GM06990 (cell line): ENCODE data around the gene THBS3.

ENCODE experiments used
- DNase-seq: peaks from one replicate; pipeline ENCODE4 v3.0.0-alpha.2; 2011; ENCODE audit not compliant: insufficient read length; ENCODE audit errors: extremely low read depth
- H3K27me3 ChIP-seq: replicated peaks from 2 replicates; pipeline ENCODE4 v1.6.0; 2011; ENCODE audit warnings: low read length; ENCODE audit not compliant: control insufficient read depth, insufficient read depth
- H3K36me3 ChIP-seq: 2 replicates; pipeline ENCODE4 v1.5.1; 2011; ENCODE audit warnings: low read length; ENCODE audit not compliant: control insufficient read depth, insufficient read depth
- H3K4me3 ChIP-seq: replicated peaks from 2 replicates; pipeline ENCODE4 v1.5.1; 2011; ENCODE audit warnings: low read depth, mild to moderate bottlenecking, control low read depth, low read length
- CTCF ChIP-seq: IDR thresholded peaks from 2 replicates; pipeline ENCODE4 v1.5.1; 2011; ENCODE audit warnings: low read length, control low read depth, mild to moderate bottlenecking, inconsistent platforms; ENCODE audit not compliant: insufficient read depth, poor library complexity, severe bottlenecking

The THBS3 gene

GRCh38 chr1:155207806-155208540 lies at the start of gene THBS3:
TSS of gene THBS3 (minus strand) at chr1:155207897. CDS start at chr1:155207876, 21 bp downstream.
- no peak for DNase-seq
- no peaks in the 10 kb centered on the region for H3K27me3 ChIP-seq
- no peak for TF ChIP-seq CTCF
- H3K4me3 ChIP-seq = peak within 1 kb of the TSS; percentile 95
- peaks cover 2% of the 10 kb centered on the region; the same call in 1 of the 2 replicates for H3K36me3 ChIP-seq

DNA sequence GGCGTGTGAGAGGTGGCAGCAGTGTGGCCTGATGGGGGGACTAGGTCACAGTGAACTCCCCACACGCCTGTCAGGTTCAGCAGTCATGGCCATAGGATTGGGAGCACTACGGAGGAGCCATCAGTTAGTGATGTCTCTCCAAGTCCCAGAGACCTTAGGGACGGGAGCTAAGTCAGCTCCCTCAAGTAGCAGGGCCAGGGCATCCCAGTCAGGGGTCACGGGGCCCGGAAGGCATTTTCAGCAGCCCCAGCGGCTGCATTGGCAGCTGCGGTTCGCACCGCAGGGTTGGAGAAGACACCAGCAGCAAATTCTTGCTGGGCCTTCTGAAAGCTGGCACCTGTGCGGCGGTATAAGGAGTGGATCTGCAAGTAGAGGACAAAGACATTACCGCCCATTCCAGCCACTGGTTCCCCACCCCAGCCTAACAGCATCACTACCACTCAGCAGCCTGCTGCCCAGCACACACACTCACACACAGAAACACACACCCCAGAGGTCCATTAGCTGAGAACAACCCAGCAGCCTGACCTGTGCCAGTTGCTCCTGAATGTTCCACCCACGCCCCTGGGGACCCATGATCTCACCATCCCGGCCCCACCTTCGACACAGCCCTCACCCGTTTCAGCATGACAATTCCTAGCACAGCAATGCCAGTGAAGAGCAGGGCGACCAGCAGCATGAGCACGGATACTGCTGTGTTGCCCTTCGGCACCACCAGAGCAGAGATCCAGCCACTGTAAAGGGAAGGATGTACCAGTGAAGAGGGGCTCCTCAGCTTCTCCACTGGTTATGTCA lies 48.6 kb upstream of the THBS3 start:
- TF ChIP-seq CTCF = no peak
- DNase-seq = no peak
- no peak overlapping the region for H3K4me3 ChIP-seq
- peaks cover 7% of the 10 kb centered on the region for H3K36me3 ChIP-seq
- H3K27me3 ChIP-seq = no peaks in the 10 kb centered on the region

DNA sequence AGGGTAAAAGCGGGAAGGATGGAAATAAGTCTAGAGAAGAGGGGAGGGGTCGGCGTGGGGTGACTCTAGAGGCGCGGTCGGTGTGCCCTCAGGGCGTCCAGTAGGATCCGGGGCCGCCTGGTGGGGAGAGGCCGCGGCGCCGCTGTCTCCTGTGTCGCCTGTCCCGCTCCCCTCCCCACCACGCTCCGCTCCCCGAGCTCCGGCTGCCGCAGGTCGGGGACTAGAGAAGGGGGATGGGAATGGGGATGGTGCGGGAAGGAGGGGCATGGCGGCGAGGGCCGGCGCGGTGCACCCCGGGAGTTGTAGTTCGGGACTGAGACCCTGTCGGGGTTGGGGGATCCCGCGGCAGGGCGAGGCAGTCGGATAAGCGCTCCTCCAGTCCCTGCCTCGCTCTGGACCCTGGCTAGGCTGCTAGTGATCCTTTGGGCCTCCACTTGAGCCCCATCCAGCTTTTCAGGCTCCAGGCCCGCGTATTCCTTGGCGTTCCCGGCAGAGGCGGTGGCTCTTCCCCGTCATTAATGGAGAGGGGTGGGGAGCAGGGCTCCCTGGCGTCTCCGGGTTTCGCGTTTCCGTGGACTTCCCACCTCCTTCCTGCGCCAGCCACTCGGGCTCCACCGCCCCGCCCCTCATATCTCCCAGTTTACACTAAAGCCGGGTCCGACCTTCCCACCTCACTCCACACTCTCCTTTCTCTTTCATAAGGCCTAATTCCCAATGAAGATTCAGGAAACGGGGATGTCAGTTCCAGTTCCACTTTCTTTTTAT lies 47.7 kb upstream of the THBS3 start, which contains the start of gene ENTREP3:
TSS of gene ENTREP3 (minus strand) at position 241 of the 765 bp plus-strand sequence. CDS start 606 bp downstream, outside the sequence.
- Histone ChIP-seq H3K4me3 (peak within 1 kb of the TSS; percentile 77), H3K36me3 (peaks cover 7% of the 10 kb centered on the region), H3K27me3 (no peaks in the 10 kb centered on the region)
- no peak for TF ChIP-seq CTCF
- DNase-seq = peak; percentile 84

GRCh38 chr1:155254714-155255242 lies 47.1 kb upstream of the THBS3 start:
- Histone ChIP-seq H3K27me3 (no peaks in the 10 kb centered on the region), H3K36me3 (peaks cover 7% of the 10 kb centered on the region), H3K4me3 (peak overlapping the region; percentile 77)
- TF ChIP-seq CTCF = no peak
- no peak for DNase-seq

- Histone ChIP-seq H3K27me3 (no peaks in the 10 kb centered on the region), H3K4me3 (peak overlapping the region; percentile 77), H3K36me3 (peaks cover 7% of the 10 kb centered on the region)
- DNase-seq = no peak
- TF ChIP-seq CTCF = no peak
Measured at GRCh38 chr1:155254228-155254713, 46.6 kb upstream of the THBS3 start.
